Parathyroid adenoma (tissue), 2 donors: ENCODE data around the gene HABP2.

Source experiments
- H2AFZ ChIP-seq: fragments of 300-600 bp; sonication (generic); one replicate; pipeline ENCODE4 v1.7.0; 2017; ENCODE audit warnings: antibody characterized with exemption, mild to moderate bottlenecking
- H3K27ac ChIP-seq: fragments of 300-600 bp; sonication (generic); one replicate; pipeline ENCODE4 v1.7.0; 2017
- H3K27me3 ChIP-seq: fragments of 300-600 bp; sonication (generic); one replicate; pipeline ENCODE4 v1.7.0; 2017; ENCODE audit warnings: low read length; ENCODE audit not compliant: control insufficient read depth, insufficient read depth
- H3K36me3 ChIP-seq: fragments of 300-600 bp; sonication (generic); one replicate; pipeline ENCODE4 v1.7.0; 2017; ENCODE audit warnings: low read length; ENCODE audit not compliant: control insufficient read depth, insufficient read depth
- H3K4me1 ChIP-seq: fragments of 300-600 bp; sonication (generic); one replicate; pipeline ENCODE4 v1.7.0; 2017; ENCODE audit warnings: control low read depth
- H3K4me2 ChIP-seq: fragments of 300-600 bp; sonication (generic); one replicate; pipeline ENCODE4 v1.7.0; 2017; ENCODE audit warnings: low read length
- H3K4me3 ChIP-seq: fragments of 300-600 bp; sonication (generic); one replicate; pipeline ENCODE4 v1.7.0; 2017; ENCODE audit warnings: low read depth, low read length
- H3K79me2 ChIP-seq: fragments of 300-600 bp; sonication (generic); one replicate; pipeline ENCODE4 v1.7.0; 2017; ENCODE audit warnings: control low read depth
- H3K9ac ChIP-seq: fragments of 300-600 bp; sonication (generic); one replicate; pipeline ENCODE4 v1.7.0; 2017; ENCODE audit warnings: mild to moderate bottlenecking
- H3K9me3 ChIP-seq: fragments of 300-600 bp; sonication (generic); one replicate; pipeline ENCODE4 v1.7.0; 2017; ENCODE audit warnings: low read length; ENCODE audit not compliant: control insufficient read depth
- TF ChIP-seq, protein P1 (sequence below): fragments of 300-600 bp; sonication (generic); IDR thresholded peaks from one replicate; pipeline ENCODE4 v1.7.0; 2017; ENCODE audit warnings: antibody characterized with exemption, mild to moderate bottlenecking
- donor health status: primary hyperparathyroidism.

HABP2 gene

GRCh38 chr10:113616244-113617074 is 63.6 kb downstream of the HABP2 start:
- Histone ChIP-seq H3K27ac (no peak overlapping the region), H3K9me3 (no peaks in the 10 kb centered on the region), H3K4me3 (no peak overlapping the region), H3K4me1 (no peaks in the 10 kb centered on the region), H3K27me3 (no peaks in the 10 kb centered on the region), H3K9ac (no peak overlapping the region), H3K4me2 (no peak overlapping the region), H3K36me3 (no peaks in the 10 kb centered on the region), H3K79me2 (no peaks in the 10 kb centered on the region), H2AFZ (no peak overlapping the region)
- TF ChIP-seq, protein P1, sequence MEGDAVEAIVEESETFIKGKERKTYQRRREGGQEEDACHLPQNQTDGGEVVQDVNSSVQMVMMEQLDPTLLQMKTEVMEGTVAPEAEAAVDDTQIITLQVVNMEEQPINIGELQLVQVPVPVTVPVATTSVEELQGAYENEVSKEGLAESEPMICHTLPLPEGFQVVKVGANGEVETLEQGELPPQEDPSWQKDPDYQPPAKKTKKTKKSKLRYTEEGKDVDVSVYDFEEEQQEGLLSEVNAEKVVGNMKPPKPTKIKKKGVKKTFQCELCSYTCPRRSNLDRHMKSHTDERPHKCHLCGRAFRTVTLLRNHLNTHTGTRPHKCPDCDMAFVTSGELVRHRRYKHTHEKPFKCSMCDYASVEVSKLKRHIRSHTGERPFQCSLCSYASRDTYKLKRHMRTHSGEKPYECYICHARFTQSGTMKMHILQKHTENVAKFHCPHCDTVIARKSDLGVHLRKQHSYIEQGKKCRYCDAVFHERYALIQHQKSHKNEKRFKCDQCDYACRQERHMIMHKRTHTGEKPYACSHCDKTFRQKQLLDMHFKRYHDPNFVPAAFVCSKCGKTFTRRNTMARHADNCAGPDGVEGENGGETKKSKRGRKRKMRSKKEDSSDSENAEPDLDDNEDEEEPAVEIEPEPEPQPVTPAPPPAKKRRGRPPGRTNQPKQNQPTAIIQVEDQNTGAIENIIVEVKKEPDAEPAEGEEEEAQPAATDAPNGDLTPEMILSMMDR: peak; percentile 16

- Histone ChIP-seq H3K4me2 (no peak overlapping the region), H3K4me3 (no peak overlapping the region), H3K36me3 (no peaks in the 10 kb centered on the region), H3K4me1 (no peaks in the 10 kb centered on the region), H3K9me3 (no peaks in the 10 kb centered on the region), H3K79me2 (no peaks in the 10 kb centered on the region), H3K27ac (no peak overlapping the region), H2AFZ (no peak overlapping the region), H3K9ac (no peak overlapping the region), H3K27me3 (no peaks in the 10 kb centered on the region)
- TF ChIP-seq, protein P1: no peak
These were observed 64.2 kb downstream of the HABP2 start for GRCh38 chr10:113617086-113617485.

- no peak overlapping the region for H3K9ac ChIP-seq
- no peak overlapping the region for H3K4me3 ChIP-seq
- H3K27ac ChIP-seq: no peak overlapping the region
- H2AFZ ChIP-seq: no peak overlapping the region
- no peaks in the 10 kb centered on the region for H3K27me3 ChIP-seq
- H3K4me1 ChIP-seq: no peaks in the 10 kb centered on the region
- H3K36me3 ChIP-seq: no peaks in the 10 kb centered on the region
- TF ChIP-seq, protein P1: no peak
- no peaks in the 10 kb centered on the region for H3K9me3 ChIP-seq
- no peak overlapping the region for H3K4me2 ChIP-seq
- H3K79me2 ChIP-seq: no peaks in the 10 kb centered on the region
These were observed 65.5 kb downstream of the HABP2 start for GRCh38 chr10:113618338-113618737.

DNA sequence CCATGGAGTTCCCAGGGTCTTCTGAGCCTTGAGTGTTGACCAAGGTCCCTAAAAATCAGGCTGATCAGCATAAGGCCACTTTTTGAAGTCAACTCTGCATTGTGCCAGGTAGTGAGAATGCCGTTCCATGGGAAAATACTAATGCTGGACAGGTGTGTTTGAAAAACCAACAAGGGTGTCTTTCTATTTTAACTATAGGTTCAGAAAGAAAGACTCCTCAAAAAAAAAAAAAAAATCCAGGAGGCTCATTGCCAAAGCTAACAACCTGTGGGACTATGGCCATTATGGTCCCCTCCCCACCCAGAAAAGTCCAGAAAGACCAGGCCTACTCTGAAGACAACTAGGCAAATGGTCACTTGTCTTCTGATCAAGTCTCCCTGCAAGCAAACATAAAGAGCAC is 66.5 kb downstream of the HABP2 start:
- no peaks in the 10 kb centered on the region for H3K27me3 ChIP-seq
- TF ChIP-seq, protein P1: no peak
- H3K4me3 ChIP-seq: no peak overlapping the region
- H3K4me1 ChIP-seq: no peaks in the 10 kb centered on the region
- H3K27ac ChIP-seq: no peak overlapping the region
- H3K4me2 ChIP-seq: no peak overlapping the region
- H3K9ac ChIP-seq: no peak overlapping the region
- H3K9me3 ChIP-seq: no peaks in the 10 kb centered on the region
- no peaks in the 10 kb centered on the region for H3K79me2 ChIP-seq
- no peak overlapping the region for H2AFZ ChIP-seq
- no peaks in the 10 kb centered on the region for H3K36me3 ChIP-seq

DNA sequence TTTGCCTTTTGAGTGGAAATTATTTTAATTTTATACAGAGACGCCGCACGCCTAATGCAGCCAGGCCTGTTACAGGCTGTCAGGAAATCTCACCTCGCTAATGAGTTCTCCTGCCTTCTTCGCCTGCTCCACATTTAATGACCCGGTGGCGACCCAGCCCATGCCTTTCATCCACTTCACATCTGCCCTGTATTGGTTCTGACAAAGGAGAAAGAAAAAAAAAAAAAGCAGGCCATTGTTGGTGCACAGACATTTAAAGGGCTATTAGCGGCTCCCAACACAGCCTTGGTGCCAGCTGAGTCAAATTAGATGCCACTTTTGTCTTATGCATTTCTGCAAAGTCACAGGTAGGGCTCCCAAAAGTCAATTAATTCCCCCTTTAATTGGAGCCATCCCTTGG is 67.7 kb downstream of the HABP2 start:
- TF ChIP-seq, protein P1: no peak

More for the DNA sequence above, 67.7 kb downstream of the HABP2 start:
- Histone ChIP-seq H3K27ac (no peak overlapping the region), H3K9ac (no peak overlapping the region), H3K4me1 (no peaks in the 10 kb centered on the region), H3K4me2 (no peak overlapping the region), H3K79me2 (no peaks in the 10 kb centered on the region), H2AFZ (no peak overlapping the region), H3K9me3 (no peaks in the 10 kb centered on the region), H3K36me3 (no peaks in the 10 kb centered on the region), H3K4me3 (no peak overlapping the region), H3K27me3 (no peaks in the 10 kb centered on the region)
